HCT116 (cell line): ENCODE data around the gene ARHGAP10. TPM values are rescaled to one million over a fixed set of nuclear protein-coding genes. Genes with fewer than 3 reads are reported as not detected.

Source experiments
- ATAC-seq: fragments of 200-7000 bp; cut with Tn5 transposase; 2 replicates; pipeline ENCODE4 v1.9.1; 2020; ENCODE audit warnings: mild to moderate bottlenecking, moderate library complexity
- BruUV-seq: library from RNA; stranded (reverse); fragments of 400-500 nt; replicated peaks from 2 replicates; lab custom pipeline; 2021; lab: Mats Ljungman, UMichigan
- CTCF ChIA-PET: fragments of 300-600 bp; sonication (Branson Sonifier 250); formaldehyde crosslinking; loops from one replicate; lab custom pipeline; 2021; ENCODE audit warnings: antibody characterized with exemption; lab: Charles Lee
- POLR2A ChIA-PET: fragments of 300-600, 350-600 bp; sonication (Branson Sonifier 250); formaldehyde crosslinking; loops from one replicate; lab custom pipeline; 2021; ENCODE audit warnings: antibody characterized with exemption; lab: Charles Lee
- RAD21 ChIA-PET, 2 experiments: fragments of 300-600 bp; sonication (Branson Sonifier 250); formaldehyde crosslinking; loops; one replicate each; lab custom pipeline; 2023; ENCODE audit warnings: low total read pairs in 2 of 2; ENCODE audit not compliant: uncharacterized antibody in 2 of 2, unreplicated experiment in 2 of 2, low non-redundant PET in 1 of 2; lab: Charles Lee
- DNase-seq: peaks from one replicate; pipeline ENCODE4 v3.0.0-alpha.2; 2010; ENCODE audit warnings: low read depth, low spot score
- H2AFZ ChIP-seq: fragments of 200-600 bp; shearing (Covaris generic), sonication (generic); 2 replicates; pipeline ENCODE4 v1.6.1; 2017; ENCODE audit warnings: low read depth, mixed run types, mixed read lengths, antibody characterized with exemption, low read length; ENCODE audit not compliant: poor library complexity, severe bottlenecking
- H3K27ac ChIP-seq: 2 replicates; pipeline ENCODE4 v1.5.1; 2012; ENCODE audit warnings: low read depth, low read length
- H3K27me3 ChIP-seq: fragments of 200-600 bp; sonication (generic); 2 replicates; pipeline ENCODE4 v1.6.1; 2016; ENCODE audit warnings: mixed run types, low read length, mixed read lengths; ENCODE audit not compliant: insufficient read depth
- H3K36me3 ChIP-seq, 2 experiments: fragments of 200-500 bp in 1 of 2; fragments of 200-600 bp in 1 of 2; sonication (Bioruptor generic) in 1 of 2; sonication (generic) in 1 of 2; 2 replicates each; pipeline versions ENCODE4 v1.5.1 to v1.6.1; 2014 to 2016; ENCODE audit warnings: low read length in 2 of 2, inconsistent platforms in 1 of 2, mixed read lengths in 1 of 2, mixed run types in 1 of 2; ENCODE audit not compliant: insufficient read depth in 2 of 2, control insufficient read depth in 1 of 2
- H3K4me1 ChIP-seq, 2 experiments: fragments of 200-600 bp in 1 of 2; sonication (generic) in 1 of 2; 2 replicates each; pipeline versions ENCODE4 v1.5.1 to v1.6.1; 2012 to 2017; ENCODE audit warnings: low read length in 2 of 2, inconsistent platforms in 1 of 2, mild to moderate bottlenecking in 1 of 2, mixed read lengths in 1 of 2, mixed run types in 1 of 2, moderate library complexity in 1 of 2; ENCODE audit not compliant: insufficient read depth in 2 of 2, control insufficient read depth in 1 of 2
- H3K4me2 ChIP-seq: fragments of 200-600 bp; sonication (generic); 2 replicates; pipeline ENCODE4 v1.6.1; 2017; ENCODE audit warnings: mixed run types, low read length, mixed read lengths
- H3K4me3 ChIP-seq, 2 experiments: fragments of 200-600 bp in 1 of 2; sonication (generic) in 1 of 2; replicated peaks in 1 of 2; 2 replicates each; pipeline ENCODE4 v1.5.1; 2011 to 2016; ENCODE audit warnings: low read length in 2 of 2, control low read depth in 1 of 2, low read depth in 1 of 2, mild to moderate bottlenecking in 1 of 2, mixed read lengths in 1 of 2, mixed run types in 1 of 2
- H3K79me2 ChIP-seq: fragments of 200-600 bp; sonication (generic); 2 replicates; pipeline ENCODE4 v1.6.1; 2017; ENCODE audit warnings: mild to moderate bottlenecking, mixed run types, low read length, moderate library complexity, mixed read lengths; ENCODE audit not compliant: insufficient read depth
- H3K9ac ChIP-seq: fragments of 200-600 bp; sonication (generic); 2 replicates; pipeline ENCODE4 v1.6.1; 2016; ENCODE audit warnings: low read length, mixed read lengths
- H3K9me2 ChIP-seq: fragments of 200-600 bp; sonication (generic), shearing (Covaris generic); 2 replicates; pipeline ENCODE4 v1.6.1; 2017; ENCODE audit warnings: mixed run types, mild to moderate bottlenecking, moderate library complexity; ENCODE audit not compliant: insufficient read depth
- H3K9me3 ChIP-seq, 2 experiments: fragments of 200-500 bp in 1 of 2; fragments of 200-600 bp in 1 of 2; sonication (Bioruptor generic) in 1 of 2; sonication (generic) in 1 of 2; 2 replicates each; pipeline ENCODE4 v1.6.1; 2014 to 2017; ENCODE audit warnings: low read length in 2 of 2, mixed read lengths in 2 of 2, inconsistent platforms in 1 of 2, low read depth in 1 of 2, mild to moderate bottlenecking in 1 of 2, mixed run types in 1 of 2, moderate library complexity in 1 of 2; ENCODE audit not compliant: control insufficient read depth in 1 of 2, insufficient read depth in 1 of 2
- H4K20me1 ChIP-seq: fragments of 200-600 bp; sonication (generic), shearing (Covaris generic); 2 replicates; pipeline ENCODE4 v1.6.1; 2017; ENCODE audit warnings: mixed run types, mild to moderate bottlenecking, moderate library complexity; ENCODE audit not compliant: insufficient read depth
- ATF3 ChIP-seq: IDR thresholded peaks from 2 replicates; pipeline ENCODE4 v1.6.1; 2012
- CBX3 ChIP-seq: IDR thresholded peaks from 2 replicates; pipeline ENCODE4 v1.6.1; 2012; ENCODE audit warnings: low read depth
- CEBPB ChIP-seq: IDR thresholded peaks from 2 replicates; pipeline ENCODE4 v1.6.1; 2012; ENCODE audit warnings: low read depth
- EGR1 ChIP-seq: IDR thresholded peaks from 2 replicates; pipeline ENCODE4 v1.6.1; 2012; ENCODE audit warnings: low read depth
- EZH2 ChIP-seq: fragments of 200-600 bp; sonication (generic); IDR thresholded peaks from 2 replicates; pipeline ENCODE4 v1.6.1; 2017; ENCODE audit warnings: antibody characterized with exemption, mixed run types
- EZH2phosphoT487 ChIP-seq: fragments of 200-600 bp; IDR thresholded peaks from 2 replicates; pipeline ENCODE4 v1.6.1; 2018; ENCODE audit warnings: antibody characterized with exemption, borderline replicate concordance
- FOSL1 ChIP-seq: IDR thresholded peaks from 2 replicates; pipeline ENCODE4 v1.6.1; 2012; ENCODE audit warnings: low read depth
- JUND ChIP-seq: IDR thresholded peaks from 2 replicates; pipeline ENCODE4 v1.6.1; 2012
- MAX ChIP-seq: IDR thresholded peaks from 2 replicates; pipeline ENCODE4 v1.6.1; 2012
- POLR2AphosphoS5 ChIP-seq: IDR thresholded peaks from 2 replicates; pipeline ENCODE4 v1.6.1; 2011; ENCODE audit warnings: mild to moderate bottlenecking, low read depth, low read length, moderate library complexity
- RAD21 ChIP-seq: IDR thresholded peaks from 2 replicates; pipeline ENCODE4 v1.6.1; 2012; ENCODE audit warnings: low read depth, mild to moderate bottlenecking
- SIN3A ChIP-seq: IDR thresholded peaks from 2 replicates; pipeline ENCODE4 v1.6.1; 2012; ENCODE audit warnings: low read depth
- SRF ChIP-seq: IDR thresholded peaks from 2 replicates; pipeline ENCODE4 v1.6.1; 2012; ENCODE audit warnings: low read depth
- TCF7L2 ChIP-seq: IDR thresholded peaks from 2 replicates; pipeline ENCODE4 v1.7.0; 2011; ENCODE audit warnings: borderline replicate concordance, inconsistent platforms; ENCODE audit not compliant: insufficient read depth, insufficient read length; ENCODE audit errors: extremely low read depth
- YY1 ChIP-seq: IDR thresholded peaks from 2 replicates; pipeline ENCODE4 v1.6.1; 2011; ENCODE audit warnings: low read length, low read depth, moderate library complexity, mild to moderate bottlenecking; ENCODE audit not compliant: insufficient replicate concordance; ENCODE audit errors: extremely low read depth
- ZFX ChIP-seq: fragments of 450-650 bp; IDR thresholded peaks from 2 replicates; pipeline ENCODE4 v1.6.1; 2017
- ZNF274 ChIP-seq: fragments of 200-500 bp; sonication (Bioruptor generic); IDR thresholded peaks from 2 replicates; pipeline ENCODE4 v1.6.1; 2014; ENCODE audit warnings: mild to moderate bottlenecking, low read depth, low read length, inconsistent platforms
- intact Hi-C: fragments of 100-400 bp; cut with micrococcal nuclease; formaldehyde crosslinking; loops from 2 replicates; pipeline ENCODE4 v1.10.0; 2022
- total RNA-seq: library from RNA; stranded (reverse); gene quantifications from one replicate; pipeline ENCODE4 v1.2.1, GENCODE V29; 2021; ENCODE audit not compliant: unreplicated experiment
- TF ChIP-seq, protein P1 (sequence below), 3 experiments: fragments of 200-600 bp in 1 of 3; sonication (generic) in 1 of 3; IDR thresholded peaks in 2 of 3; conservative IDR thresholded peaks in 1 of 3; 2 replicates each; pipeline ENCODE4 v1.5.1; 2012 to 2017; ENCODE audit warnings: low read depth in 2 of 3, low read length in 2 of 3, antibody characterized with exemption in 1 of 3, borderline replicate concordance in 1 of 3, control low read depth in 1 of 3, mild to moderate bottlenecking in 1 of 3, mixed read lengths in 1 of 3, mixed run types in 1 of 3, moderate library complexity in 1 of 3; ENCODE audit not compliant: insufficient read depth in 1 of 3
- TF ChIP-seq, protein P2 (sequence below): IDR thresholded peaks from 2 replicates; pipeline ENCODE4 v1.6.1; 2012; ENCODE audit warnings: low read depth

Gene ARHGAP10
- total RNA-seq, 1 experiment from 2014 or later: 24.7 TPM

DNA sequence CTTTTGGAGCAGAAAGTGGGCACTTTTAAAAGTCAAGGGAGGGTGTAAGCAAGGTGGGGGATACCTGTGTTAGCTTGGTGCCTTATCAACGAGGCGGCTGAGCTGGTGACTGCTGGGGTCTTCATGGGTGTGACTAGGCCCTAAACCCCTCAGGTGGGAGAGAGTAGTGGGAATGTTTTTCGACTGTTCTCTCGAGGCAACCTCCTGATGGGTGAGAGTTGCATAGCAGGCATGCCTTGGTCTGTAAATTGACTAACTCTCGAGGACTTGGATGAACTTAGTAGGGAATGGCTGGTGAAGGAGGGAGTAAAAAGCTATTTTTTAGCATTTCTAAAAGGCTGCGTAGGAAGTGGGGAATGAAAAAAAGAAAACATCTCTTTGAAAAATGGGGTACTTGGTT lies 80.0 kb downstream of the ARHGAP10 start:
- ChIA-PET CTCF (no interaction called here), POLR2A (no interaction called here), RAD21 (no interaction called here)
- H3K9me2 ChIP-seq: no peaks in the 10 kb centered on the region
- ATAC-seq (no peak), DNase-seq (no peak)
- H3K27me3 ChIP-seq: no peaks in the 10 kb centered on the region
- H3K4me2 ChIP-seq: no peak overlapping the region
- H3K4me3 ChIP-seq: no peak overlapping the region
- H3K9ac ChIP-seq: no peak overlapping the region
- H3K27ac ChIP-seq: no peak overlapping the region
- H2AFZ ChIP-seq: no peak overlapping the region
- H3K4me1 ChIP-seq: no peaks in the 10 kb centered on the region
- no peaks in the 10 kb centered on the region for H3K36me3 ChIP-seq
- H4K20me1 ChIP-seq: no peaks in the 10 kb centered on the region
- no peaks in the 10 kb centered on the region for H3K9me3 ChIP-seq
- no TSS peak for BruUV-seq
- peaks cover 37% of the 10 kb centered on the region for H3K79me2 ChIP-seq
- intact Hi-C loops: no loop called here
- TF ChIP-seq SIN3A: no peak
- TF ChIP-seq, protein P1, sequence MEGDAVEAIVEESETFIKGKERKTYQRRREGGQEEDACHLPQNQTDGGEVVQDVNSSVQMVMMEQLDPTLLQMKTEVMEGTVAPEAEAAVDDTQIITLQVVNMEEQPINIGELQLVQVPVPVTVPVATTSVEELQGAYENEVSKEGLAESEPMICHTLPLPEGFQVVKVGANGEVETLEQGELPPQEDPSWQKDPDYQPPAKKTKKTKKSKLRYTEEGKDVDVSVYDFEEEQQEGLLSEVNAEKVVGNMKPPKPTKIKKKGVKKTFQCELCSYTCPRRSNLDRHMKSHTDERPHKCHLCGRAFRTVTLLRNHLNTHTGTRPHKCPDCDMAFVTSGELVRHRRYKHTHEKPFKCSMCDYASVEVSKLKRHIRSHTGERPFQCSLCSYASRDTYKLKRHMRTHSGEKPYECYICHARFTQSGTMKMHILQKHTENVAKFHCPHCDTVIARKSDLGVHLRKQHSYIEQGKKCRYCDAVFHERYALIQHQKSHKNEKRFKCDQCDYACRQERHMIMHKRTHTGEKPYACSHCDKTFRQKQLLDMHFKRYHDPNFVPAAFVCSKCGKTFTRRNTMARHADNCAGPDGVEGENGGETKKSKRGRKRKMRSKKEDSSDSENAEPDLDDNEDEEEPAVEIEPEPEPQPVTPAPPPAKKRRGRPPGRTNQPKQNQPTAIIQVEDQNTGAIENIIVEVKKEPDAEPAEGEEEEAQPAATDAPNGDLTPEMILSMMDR (IDR thresholded peaks at IDR 0.05 in 2 of 3, conservative IDR thresholded peaks at IDR 0.05 in 1 of 3; ENCODE audit: borderline replicate concordance in 1 of 3, insufficient read depth in 1 of 3, low read depth in 2 of 3, low read length in 2 of 3): no peak
- no peak for TF ChIP-seq ZFX
- TF ChIP-seq EZH2: no peak
- no peak for TF ChIP-seq ZNF274
- no peak for TF ChIP-seq CEBPB
- TF ChIP-seq JUND: no peak
- TF ChIP-seq, protein P2, sequence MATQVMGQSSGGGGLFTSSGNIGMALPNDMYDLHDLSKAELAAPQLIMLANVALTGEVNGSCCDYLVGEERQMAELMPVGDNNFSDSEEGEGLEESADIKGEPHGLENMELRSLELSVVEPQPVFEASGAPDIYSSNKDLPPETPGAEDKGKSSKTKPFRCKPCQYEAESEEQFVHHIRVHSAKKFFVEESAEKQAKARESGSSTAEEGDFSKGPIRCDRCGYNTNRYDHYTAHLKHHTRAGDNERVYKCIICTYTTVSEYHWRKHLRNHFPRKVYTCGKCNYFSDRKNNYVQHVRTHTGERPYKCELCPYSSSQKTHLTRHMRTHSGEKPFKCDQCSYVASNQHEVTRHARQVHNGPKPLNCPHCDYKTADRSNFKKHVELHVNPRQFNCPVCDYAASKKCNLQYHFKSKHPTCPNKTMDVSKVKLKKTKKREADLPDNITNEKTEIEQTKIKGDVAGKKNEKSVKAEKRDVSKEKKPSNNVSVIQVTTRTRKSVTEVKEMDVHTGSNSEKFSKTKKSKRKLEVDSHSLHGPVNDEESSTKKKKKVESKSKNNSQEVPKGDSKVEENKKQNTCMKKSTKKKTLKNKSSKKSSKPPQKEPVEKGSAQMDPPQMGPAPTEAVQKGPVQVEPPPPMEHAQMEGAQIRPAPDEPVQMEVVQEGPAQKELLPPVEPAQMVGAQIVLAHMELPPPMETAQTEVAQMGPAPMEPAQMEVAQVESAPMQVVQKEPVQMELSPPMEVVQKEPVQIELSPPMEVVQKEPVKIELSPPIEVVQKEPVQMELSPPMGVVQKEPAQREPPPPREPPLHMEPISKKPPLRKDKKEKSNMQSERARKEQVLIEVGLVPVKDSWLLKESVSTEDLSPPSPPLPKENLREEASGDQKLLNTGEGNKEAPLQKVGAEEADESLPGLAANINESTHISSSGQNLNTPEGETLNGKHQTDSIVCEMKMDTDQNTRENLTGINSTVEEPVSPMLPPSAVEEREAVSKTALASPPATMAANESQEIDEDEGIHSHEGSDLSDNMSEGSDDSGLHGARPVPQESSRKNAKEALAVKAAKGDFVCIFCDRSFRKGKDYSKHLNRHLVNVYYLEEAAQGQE: no peak
- no peak for TF ChIP-seq ATF3
- TF ChIP-seq EZH2phosphoT487: no peak
- no peak for TF ChIP-seq TCF7L2
- no peak for TF ChIP-seq SRF
- no peak for TF ChIP-seq MAX
- no peak for TF ChIP-seq CBX3
- no peak for TF ChIP-seq RAD21
- TF ChIP-seq POLR2AphosphoS5: no peak
- TF ChIP-seq YY1: no peak
- TF ChIP-seq EGR1: no peak
- no peak for TF ChIP-seq FOSL1
